Tibial nerve (tissue), 3 donors: ENCODE results near the gene FLOT2.

ENCODE experiments used
- CTCF ChIP-seq, 5 experiments: fragments of 200-600 bp in 3 of 5; fragments of 450-650 bp in 2 of 5; sonication (generic) in 3 of 5; IDR thresholded peaks; one replicate each; pipeline ENCODE4 v1.5.1; 2016 to 2019; ENCODE audit warnings: antibody characterized with exemption in 5 of 5, mild to moderate bottlenecking in 3 of 5, moderate library complexity in 2 of 5
- POLR2A ChIP-seq, 2 donors: fragments of 450-650 bp; IDR thresholded peaks; one replicate each; pipeline ENCODE4 v1.6.1; 2017; ENCODE audit warnings: antibody characterized with exemption in 2 of 2, mild to moderate bottlenecking in 2 of 2, moderate library complexity in 2 of 2

- no peak for TF ChIP-seq CTCF (IDR thresholded peaks at IDR 0.05)
- no peak for TF ChIP-seq POLR2A (IDR thresholded peaks at IDR 0.05)
These were observed 10.4 kb upstream of the FLOT2 start for GRCh38 chr17:28907709-28908475.
